Stimulated activated naive B cell treated with anti-CD40 and anti-IgM and Interleukin-4, amounts not matched to agents 10 μg/mL and 1 μg/mL and 100 μg/mL, for 72 hours (primary cell): ENCODE data around the gene LRBA.
"Not testable (repeated sequence)": the region's sequence is repeated elsewhere in the genome, so short reads cannot be mapped to it uniquely, and the experiment has no call there.

Experiments used
- ATAC-seq, 2 donors: fragments of 150-1000 bp; cut with Tn5 transposase; replicated peaks; 2 replicates each; pipeline ENCODE4 v1.10.0; 2021; ENCODE audit warnings: moderate library complexity in 1 of 2
- DNase-seq: peaks from one replicate; pipeline ENCODE4 v3.0.0; 2021
- H3K27ac Mint-ChIP-seq: one replicate; pipeline ENCODE4 v1.8.0; 2022; ENCODE audit warnings: mild to moderate bottlenecking, mixed read lengths
- H3K27me3 Mint-ChIP-seq, 2 donors: one replicate each; pipeline ENCODE4 v1.8.0; 2022; ENCODE audit warnings: mixed read lengths in 2 of 2
- H3K36me3 Mint-ChIP-seq, 2 donors: one replicate each; pipeline ENCODE4 v1.8.0; 2022; ENCODE audit warnings: mixed read lengths in 2 of 2, mild to moderate bottlenecking in 1 of 2
- H3K4me1 Mint-ChIP-seq, 2 donors: one replicate each; pipeline ENCODE4 v1.8.0; 2022; ENCODE audit warnings: mixed read lengths in 2 of 2, mild to moderate bottlenecking in 1 of 2
- H3K4me3 Mint-ChIP-seq, 2 donors: one replicate each; pipeline ENCODE4 v1.8.0; 2022; ENCODE audit warnings: mild to moderate bottlenecking in 2 of 2, mixed read lengths in 2 of 2, moderate library complexity in 1 of 2
- H3K9me3 Mint-ChIP-seq, 2 donors: one replicate each; pipeline ENCODE4 v1.8.0; 2022; ENCODE audit warnings: mixed read lengths in 2 of 2, mild to moderate bottlenecking in 1 of 2

LRBA gene

GRCh38 chr4:150931796-150932195 is 83.3 kb downstream of the LRBA start:
- no peak for DNase-seq
- Mint-ChIP-seq H3K27me3 (no peaks in the 10 kb centered on the region), H3K36me3 (peaks cover 5 to 7% of the 10 kb centered on the region in 2 donors), H3K4me1 (peaks cover 0 to 3% of the 10 kb centered on the region in 2 donors), H3K27ac (no peak overlapping the region), H3K9me3 (no peaks in the 10 kb centered on the region), H3K4me3 (no peak overlapping the region)
- ATAC-seq = no peak

- Mint-ChIP-seq H3K36me3 (peaks cover 10 to 13% of the 10 kb centered on the region in 2 donors), H3K4me1 (no peaks in the 10 kb centered on the region), H3K27ac (no peak overlapping the region), H3K4me3 (no peak overlapping the region), H3K27me3 (no peaks in the 10 kb centered on the region), H3K9me3 (no peaks in the 10 kb centered on the region)
- DNase-seq = no peak
- no peak for ATAC-seq
Measured at GRCh38 chr4:150931005-150931404, 84.1 kb downstream of the LRBA start.

- DNase-seq (no peak), ATAC-seq (no peak)
- no peak overlapping the region for H3K27ac Mint-ChIP-seq
- H3K36me3 Mint-ChIP-seq = peaks cover 18 to 38% of the 10 kb centered on the region in 2 donors
- H3K27me3 Mint-ChIP-seq = no peaks in the 10 kb centered on the region
- H3K4me1 Mint-ChIP-seq = no peaks in the 10 kb centered on the region
- no peak overlapping the region for H3K4me3 Mint-ChIP-seq
- H3K9me3 Mint-ChIP-seq = no peaks in the 10 kb centered on the region
Measured at GRCh38 chr4:150923945-150924344, 91.1 kb downstream of the LRBA start.

GRCh38 chr4:150921486-150921885 is 93.6 kb downstream of the LRBA start:
- not testable (repeated sequence) for H3K4me1 Mint-ChIP-seq, H3K9me3 Mint-ChIP-seq, DNase-seq, ATAC-seq, H3K27ac Mint-ChIP-seq, H3K4me3 Mint-ChIP-seq, H3K27me3 Mint-ChIP-seq
- H3K36me3 Mint-ChIP-seq = peaks cover 20 to 35% of the 10 kb centered on the region in 2 donors

GRCh38 chr4:150918562-150918961 is 96.5 kb downstream of the LRBA start:
- peaks cover 27 to 35% of the 10 kb centered on the region in 2 donors for H3K36me3 Mint-ChIP-seq
- H3K27ac Mint-ChIP-seq = not testable (repeated sequence)

GRCh38 chr4:150911326-150911725 is 103.8 kb downstream of the LRBA start:
- Mint-ChIP-seq H3K27me3 (no peaks in the 10 kb centered on the region), H3K4me1 (peaks cover 0 to 5% of the 10 kb centered on the region in 2 donors), H3K4me3 (no peak overlapping the region), H3K36me3 (peaks cover 53 to 77% of the 10 kb centered on the region in 2 donors), H3K27ac (no peak overlapping the region), H3K9me3 (peaks cover 2 to 7% of the 10 kb centered on the region in 2 donors)
- ATAC-seq (no peak), DNase-seq (no peak)

More at GRCh38 chr4:150918562-150918961, 96.5 kb downstream of the LRBA start:
- not testable (repeated sequence) for H3K4me1 Mint-ChIP-seq, H3K4me3 Mint-ChIP-seq, H3K9me3 Mint-ChIP-seq, ATAC-seq, H3K27me3 Mint-ChIP-seq, DNase-seq

DNA sequence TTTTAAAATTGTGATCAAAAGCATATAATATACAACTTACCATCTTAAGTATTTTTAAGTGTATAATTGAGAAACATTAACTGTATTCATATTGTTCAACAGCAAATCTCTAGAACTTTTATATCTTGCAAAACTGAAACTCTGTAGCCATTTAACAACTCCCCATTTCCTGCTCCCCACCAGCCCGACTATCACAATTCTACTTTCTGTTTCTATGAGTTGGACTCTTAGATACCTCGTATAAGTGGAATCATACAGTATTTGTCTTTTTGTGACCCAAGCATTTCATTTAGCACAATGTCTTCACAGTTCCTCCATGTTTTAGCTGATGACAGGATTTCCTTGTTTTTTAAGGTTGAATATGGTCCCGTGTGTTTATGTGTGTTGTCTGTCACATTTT is 106.0 kb downstream of the LRBA start:
- no peak overlapping the region for H3K27ac Mint-ChIP-seq

GRCh38 chr4:150906987-150907633 is 108.0 kb downstream of the LRBA start:
- Mint-ChIP-seq H3K9me3 (peaks cover 0 to 7% of the 10 kb centered on the region in 2 donors), H3K4me1 (peaks cover 0 to 9% of the 10 kb centered on the region in 2 donors), H3K27me3 (no peaks in the 10 kb centered on the region), H3K36me3 (peaks cover 50 to 71% of the 10 kb centered on the region in 2 donors), H3K27ac (no peak overlapping the region), H3K4me3 (no peak overlapping the region)
- no peak for DNase-seq
- ATAC-seq = no peak

More for the DNA sequence above, 106.0 kb downstream of the LRBA start:
- Mint-ChIP-seq H3K4me1 (peaks cover 0 to 5% of the 10 kb centered on the region in 2 donors), H3K9me3 (peaks cover 2 to 7% of the 10 kb centered on the region in 2 donors), H3K27me3 (no peaks in the 10 kb centered on the region), H3K36me3 (peaks cover 54 to 75% of the 10 kb centered on the region in 2 donors), H3K4me3 (no peak overlapping the region)
- ATAC-seq (no peak), DNase-seq (no peak)

DNA sequence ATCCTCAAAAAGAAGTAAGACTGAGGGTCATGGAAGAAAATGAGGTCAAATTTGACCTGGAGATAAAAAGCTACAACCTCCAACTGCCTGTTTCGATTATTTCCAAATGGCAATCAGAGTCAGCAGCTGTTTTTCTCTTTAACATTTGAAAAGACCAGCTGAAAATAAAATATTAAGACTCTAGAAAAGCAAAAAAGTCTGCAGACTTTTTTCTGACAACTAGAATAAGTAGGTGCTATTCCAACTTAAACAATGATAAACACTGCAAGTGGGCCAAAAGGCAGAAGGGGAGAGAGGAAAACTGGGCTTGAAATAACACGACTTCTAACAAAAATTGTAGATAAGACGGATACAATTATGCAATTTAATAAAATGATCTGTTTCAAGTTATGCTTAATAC is 110.4 kb downstream of the LRBA start:
- DNase-seq (no peak), ATAC-seq (no peak)
- Mint-ChIP-seq H3K27ac (no peak overlapping the region), H3K4me3 (no peak overlapping the region), H3K36me3 (peaks cover 38 to 65% of the 10 kb centered on the region in 2 donors), H3K4me1 (peaks cover 0 to 5% of the 10 kb centered on the region in 2 donors), H3K27me3 (no peaks in the 10 kb centered on the region), H3K9me3 (peaks cover 0 to 7% of the 10 kb centered on the region in 2 donors)

DNA sequence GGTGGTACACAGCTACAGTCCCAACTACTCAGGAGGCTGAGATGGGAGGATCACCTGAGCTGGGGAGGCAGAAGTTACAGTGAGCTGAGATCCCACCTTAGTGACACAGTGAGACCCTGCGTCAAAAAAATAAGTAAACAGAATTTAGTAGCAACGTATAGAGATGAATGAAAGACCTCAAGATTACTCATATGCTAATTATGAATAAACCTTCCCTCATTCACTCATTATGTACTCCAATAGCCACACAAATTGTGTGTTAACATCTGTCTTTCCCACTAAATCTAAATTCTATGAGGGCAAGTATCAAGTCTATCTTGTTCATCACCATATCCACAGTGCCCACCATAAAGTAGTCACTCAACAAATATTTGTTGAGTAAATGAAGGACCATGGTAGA is 111.5 kb downstream of the LRBA start:
- Mint-ChIP-seq H3K9me3 (peaks cover 0 to 7% of the 10 kb centered on the region in 2 donors), H3K36me3 (peaks cover 41 to 63% of the 10 kb centered on the region in 2 donors), H3K27ac (no peak overlapping the region), H3K4me3 (no peak overlapping the region), H3K4me1 (peaks cover 0 to 5% of the 10 kb centered on the region in 2 donors), H3K27me3 (no peaks in the 10 kb centered on the region)
- DNase-seq (no peak), ATAC-seq (no peak)

- Mint-ChIP-seq H3K36me3 (peaks cover 20 to 44% of the 10 kb centered on the region in 2 donors), H3K27ac (no peak overlapping the region), H3K9me3 (no peaks in the 10 kb centered on the region), H3K27me3 (no peaks in the 10 kb centered on the region), H3K4me1 (no peaks in the 10 kb centered on the region), H3K4me3 (no peak overlapping the region)
- DNase-seq = no peak
- ATAC-seq = no peak
Measured at GRCh38 chr4:150896497-150896896, 118.6 kb downstream of the LRBA start.

DNA sequence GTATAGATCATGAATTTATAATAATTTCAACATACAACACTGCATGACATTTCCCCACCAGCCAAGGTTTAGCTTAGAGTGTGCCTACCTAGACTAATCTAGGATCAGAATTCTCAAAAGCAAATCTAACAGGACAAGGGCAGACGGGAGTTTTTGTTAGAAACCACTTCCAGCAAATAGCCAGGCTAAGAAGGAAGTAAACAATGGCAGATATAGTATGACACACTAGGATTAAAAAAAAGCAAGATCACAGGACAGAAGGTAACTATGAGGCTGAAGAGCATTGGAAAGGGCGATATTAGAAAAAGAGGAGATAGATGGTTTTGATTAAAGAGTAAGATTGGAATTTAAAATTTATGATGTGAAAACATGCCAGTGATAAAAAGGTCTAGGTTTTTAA is 124.8 kb downstream of the LRBA start:
- Mint-ChIP-seq H3K27ac (no peak overlapping the region), H3K36me3 (peaks cover 23 to 36% of the 10 kb centered on the region in 2 donors)

GRCh38 chr4:150889306-150889705 is 125.8 kb downstream of the LRBA start:
- H3K4me3 Mint-ChIP-seq = no peak overlapping the region
- H3K4me1 Mint-ChIP-seq = peaks cover 10 to 17% of the 10 kb centered on the region in 2 donors
- peaks cover 0 to 1% of the 10 kb centered on the region in 2 donors for H3K9me3 Mint-ChIP-seq
- H3K27ac Mint-ChIP-seq = no peak overlapping the region
- no peak for DNase-seq
- H3K36me3 Mint-ChIP-seq = peaks cover 28 to 41% of the 10 kb centered on the region in 2 donors
- no peak for ATAC-seq
- no peaks in the 10 kb centered on the region for H3K27me3 Mint-ChIP-seq

More for the DNA sequence above, 124.8 kb downstream of the LRBA start:
- ATAC-seq = no peak
- H3K9me3 Mint-ChIP-seq = peaks cover 0 to 1% of the 10 kb centered on the region in 2 donors
- no peaks in the 10 kb centered on the region for H3K27me3 Mint-ChIP-seq
- no peak overlapping the region for H3K4me3 Mint-ChIP-seq
- H3K4me1 Mint-ChIP-seq = peaks cover 10 to 14% of the 10 kb centered on the region in 2 donors
- DNase-seq = no peak

GRCh38 chr4:150888625-150889024 is 126.5 kb downstream of the LRBA start:
- no peak for DNase-seq
- H3K27ac Mint-ChIP-seq = no peak overlapping the region
- peaks cover 31 to 45% of the 10 kb centered on the region in 2 donors for H3K36me3 Mint-ChIP-seq
- no peak for ATAC-seq
- peaks cover 0 to 1% of the 10 kb centered on the region in 2 donors for H3K9me3 Mint-ChIP-seq
- H3K27me3 Mint-ChIP-seq = no peaks in the 10 kb centered on the region
- H3K4me1 Mint-ChIP-seq = peaks cover 10 to 19% of the 10 kb centered on the region in 2 donors
- H3K4me3 Mint-ChIP-seq = no peak overlapping the region

DNA sequence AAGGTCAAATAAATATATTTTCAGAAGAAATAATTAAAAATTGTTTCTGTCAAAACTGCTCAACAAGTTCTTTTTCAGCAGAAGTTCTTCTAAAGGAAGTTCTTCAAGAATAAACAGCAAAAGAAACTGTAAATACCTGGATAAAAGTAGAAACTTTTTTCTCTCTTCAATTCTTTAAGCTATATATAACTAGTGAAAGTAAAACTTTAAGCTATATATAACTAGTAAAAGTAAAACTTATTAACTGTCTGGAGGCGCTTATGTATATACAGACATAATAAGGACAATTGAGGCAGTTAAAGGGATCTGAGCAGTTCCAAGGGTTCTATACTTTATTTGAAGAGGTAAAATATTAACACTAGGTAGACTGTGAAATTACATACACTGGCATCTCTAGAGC is 126.9 kb downstream of the LRBA start:
- Mint-ChIP-seq H3K27me3 (no peaks in the 10 kb centered on the region), H3K36me3 (peaks cover 31 to 41% of the 10 kb centered on the region in 2 donors), H3K27ac (no peak overlapping the region), H3K4me1 (peaks cover 10 to 19% of the 10 kb centered on the region in 2 donors), H3K9me3 (peaks cover 0 to 1% of the 10 kb centered on the region in 2 donors), H3K4me3 (no peak overlapping the region)
- DNase-seq = no peak
- ATAC-seq = no peak
